ENCODE measurements around the gene KCNQ1.

The KCNQ1 gene

GRCh38 chr11:2836315-2837095 is 391.7 kb downstream of the KCNQ1 start:
- DNase-seq = no peak

- DNase-seq = no peak
Measured at GRCh38 chr11:2837096-2837601, 392.3 kb downstream of the KCNQ1 start.

GRCh38 chr11:2837651-2838050 is 392.8 kb downstream of the KCNQ1 start:
- DNase-seq = no peak

DNA sequence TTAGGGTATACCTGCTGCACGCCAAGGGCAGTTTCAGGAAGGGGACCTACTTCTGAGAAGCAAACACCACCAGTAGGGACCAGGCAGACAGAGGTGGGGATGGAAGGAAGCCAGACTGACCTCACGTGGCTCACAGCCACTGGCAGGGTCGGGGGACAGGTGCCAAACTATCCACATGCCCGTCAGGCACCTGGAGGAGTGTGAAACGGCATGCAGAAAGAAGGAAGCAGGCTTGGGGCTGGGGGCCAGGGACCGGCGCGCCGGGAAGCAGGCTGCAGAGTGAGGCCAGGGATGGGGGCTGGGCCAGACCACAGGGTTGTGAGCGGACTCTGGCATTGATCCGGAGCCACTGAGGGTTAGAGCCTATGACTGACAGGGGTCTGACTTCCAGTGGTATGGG is 393.3 kb downstream of the KCNQ1 start:
- no peak for DNase-seq

DNA sequence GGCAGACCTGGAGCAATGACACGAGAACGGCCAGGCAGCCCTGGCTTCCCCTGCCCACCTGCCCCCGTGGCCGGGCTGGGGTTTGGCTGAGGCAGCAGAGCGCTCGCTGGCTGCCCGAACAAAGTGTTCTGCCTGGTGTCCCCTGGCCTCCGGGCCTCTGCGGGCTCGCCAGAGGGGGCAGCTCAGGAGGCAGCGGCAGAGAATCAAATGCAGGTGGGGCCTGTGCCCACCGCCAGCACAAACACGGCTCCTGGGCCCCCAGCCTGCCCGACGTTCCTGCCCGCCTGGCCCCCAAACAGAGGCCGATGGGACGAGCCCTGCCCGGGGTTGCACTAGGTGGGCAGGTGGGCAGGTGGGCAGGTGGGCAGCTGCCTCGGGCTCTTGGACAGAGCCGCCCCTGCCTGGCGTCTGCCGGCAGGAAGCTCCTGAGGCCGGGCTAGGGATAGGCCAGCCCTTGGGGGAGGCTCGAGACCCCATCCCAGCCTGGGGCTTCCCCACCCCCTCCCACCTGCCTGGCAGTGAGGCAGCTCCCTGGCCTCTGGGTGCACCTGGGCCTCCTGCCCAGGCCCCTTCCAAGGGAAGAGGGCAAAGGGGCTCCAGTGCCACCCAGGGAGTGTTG is 394.0 kb downstream of the KCNQ1 start:
- DNase-seq = no peak

GRCh38 chr11:2839395-2839943 is 394.7 kb downstream of the KCNQ1 start:
- no peak for DNase-seq

GRCh38 chr11:2841411-2842190 is 396.8 kb downstream of the KCNQ1 start:
- no peak for DNase-seq

DNA sequence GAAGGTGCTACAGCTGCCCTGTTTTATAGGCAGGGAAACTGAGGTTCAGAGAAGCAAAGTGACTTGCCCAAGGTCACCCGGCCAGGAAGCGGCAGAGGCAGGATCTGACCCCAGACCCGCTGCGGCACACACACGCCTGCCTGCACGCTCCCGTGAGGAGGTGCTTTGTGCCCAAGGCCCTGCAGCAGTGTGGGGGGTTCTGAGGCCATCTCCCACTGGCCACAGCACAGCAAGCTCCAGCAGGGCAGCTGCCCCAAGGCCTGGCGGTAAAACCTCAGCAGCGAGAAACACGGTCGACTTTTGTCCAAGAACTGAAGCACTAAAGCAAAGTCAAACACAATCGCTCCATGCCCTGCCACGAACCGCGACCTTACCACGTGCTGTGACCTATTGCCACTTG is 398.1 kb downstream of the KCNQ1 start:
- no peak for DNase-seq

DNA sequence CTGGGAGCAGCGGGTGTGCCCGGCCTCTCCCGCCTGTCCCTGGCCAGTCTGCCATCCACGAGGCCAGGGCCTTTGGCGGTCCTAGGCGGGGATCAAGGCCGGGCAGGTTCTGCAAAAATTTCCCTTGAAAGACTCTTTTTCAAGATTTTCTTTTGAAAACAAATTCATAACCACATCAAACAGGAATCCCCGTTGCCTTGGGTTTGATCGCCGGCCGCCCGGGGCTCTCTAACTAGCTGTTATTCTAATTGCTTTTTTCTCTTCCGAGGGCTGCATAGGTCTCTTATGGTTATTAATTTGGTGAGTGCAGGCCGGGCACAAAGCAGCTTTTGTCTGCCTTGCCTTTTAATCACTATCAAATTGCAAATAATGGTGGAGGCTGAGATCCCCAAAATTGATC is 398.7 kb downstream of the KCNQ1 start:
- DNase-seq = no peak

DNA sequence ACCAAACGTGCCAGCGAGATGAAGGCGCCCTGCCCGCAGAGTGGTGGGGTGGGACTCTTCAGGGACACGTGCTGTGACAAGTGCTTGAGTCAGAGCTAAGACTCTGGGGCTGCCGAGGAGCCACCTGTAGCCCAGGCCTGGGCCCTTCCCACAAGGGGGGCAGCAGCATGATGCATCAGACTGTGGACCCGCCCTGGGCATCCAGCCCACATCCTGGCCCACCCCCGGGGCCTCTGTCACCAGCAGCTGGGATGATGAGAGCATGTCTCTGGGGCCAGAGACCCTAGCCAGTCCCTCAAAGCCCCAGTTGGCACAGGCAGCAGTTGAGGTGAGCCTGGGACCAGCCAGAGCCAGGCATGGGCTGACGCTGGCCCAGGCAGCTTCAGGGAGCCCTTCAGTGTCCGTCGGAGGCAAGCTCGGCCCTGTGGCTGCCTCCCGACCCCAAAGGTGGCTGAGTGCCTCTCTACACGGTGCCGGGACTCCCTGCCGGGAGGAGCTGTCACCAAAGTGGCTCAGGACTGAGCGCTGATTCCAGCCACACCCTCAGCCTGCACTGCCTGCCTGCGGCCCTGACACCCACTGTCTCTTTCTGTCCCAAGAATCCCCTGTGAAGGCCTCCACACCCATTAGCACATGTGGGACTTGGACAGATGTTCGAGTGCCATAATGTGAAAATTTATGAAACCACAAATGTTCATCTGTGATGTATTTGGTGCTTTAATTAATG is 399.5 kb downstream of the KCNQ1 start:
- no peak for DNase-seq

GRCh38 chr11:2844996-2845395 is 400.2 kb downstream of the KCNQ1 start:
- no peak for DNase-seq

- no peak for DNase-seq
Measured at GRCh38 chr11:2846056-2846455, 401.2 kb downstream of the KCNQ1 start.

DNA sequence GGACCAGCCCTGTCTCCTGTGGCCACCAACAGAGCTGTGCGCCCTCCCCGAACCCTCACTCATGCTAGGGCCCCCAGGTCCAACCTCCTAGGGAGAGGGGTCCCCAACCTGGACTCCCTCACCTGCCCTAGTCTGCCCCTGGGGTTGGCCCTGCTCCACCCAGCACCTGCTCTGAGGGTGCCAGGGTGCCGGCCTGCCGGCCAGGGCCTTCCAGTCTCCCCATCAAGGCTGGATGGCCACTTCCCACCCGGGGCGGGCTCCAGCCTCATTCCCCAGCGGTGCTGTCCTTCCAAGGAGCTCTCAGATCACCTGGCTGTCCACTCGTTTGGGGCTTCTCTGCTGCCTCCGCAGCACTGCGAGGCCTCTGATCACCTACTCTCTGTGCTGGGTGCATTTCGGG is 401.7 kb downstream of the KCNQ1 start:
- no peak for DNase-seq

- no peak for DNase-seq
Measured at GRCh38 chr11:2847561-2847960, 402.8 kb downstream of the KCNQ1 start.

DNA sequence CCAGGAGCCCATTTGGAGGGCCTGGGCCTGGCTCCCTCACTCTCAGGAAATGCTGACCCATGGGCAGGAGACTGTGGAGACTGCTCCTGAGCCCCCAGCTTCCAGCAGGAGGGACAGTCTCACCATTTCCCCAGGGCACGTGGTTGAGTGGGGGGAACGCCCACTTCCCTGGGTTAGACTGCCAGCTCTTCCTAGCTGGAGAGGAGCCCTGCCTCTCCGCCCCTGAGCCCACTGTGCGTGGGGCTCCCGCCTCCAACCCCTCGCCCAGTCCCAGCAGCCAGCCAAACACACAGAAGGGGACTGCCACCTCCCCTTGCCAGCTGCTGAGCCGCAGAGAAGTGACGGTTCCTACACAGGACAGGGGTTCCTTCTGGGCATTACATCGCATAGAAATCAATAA is 403.7 kb downstream of the KCNQ1 start:
- DNase-seq = no peak

DNA sequence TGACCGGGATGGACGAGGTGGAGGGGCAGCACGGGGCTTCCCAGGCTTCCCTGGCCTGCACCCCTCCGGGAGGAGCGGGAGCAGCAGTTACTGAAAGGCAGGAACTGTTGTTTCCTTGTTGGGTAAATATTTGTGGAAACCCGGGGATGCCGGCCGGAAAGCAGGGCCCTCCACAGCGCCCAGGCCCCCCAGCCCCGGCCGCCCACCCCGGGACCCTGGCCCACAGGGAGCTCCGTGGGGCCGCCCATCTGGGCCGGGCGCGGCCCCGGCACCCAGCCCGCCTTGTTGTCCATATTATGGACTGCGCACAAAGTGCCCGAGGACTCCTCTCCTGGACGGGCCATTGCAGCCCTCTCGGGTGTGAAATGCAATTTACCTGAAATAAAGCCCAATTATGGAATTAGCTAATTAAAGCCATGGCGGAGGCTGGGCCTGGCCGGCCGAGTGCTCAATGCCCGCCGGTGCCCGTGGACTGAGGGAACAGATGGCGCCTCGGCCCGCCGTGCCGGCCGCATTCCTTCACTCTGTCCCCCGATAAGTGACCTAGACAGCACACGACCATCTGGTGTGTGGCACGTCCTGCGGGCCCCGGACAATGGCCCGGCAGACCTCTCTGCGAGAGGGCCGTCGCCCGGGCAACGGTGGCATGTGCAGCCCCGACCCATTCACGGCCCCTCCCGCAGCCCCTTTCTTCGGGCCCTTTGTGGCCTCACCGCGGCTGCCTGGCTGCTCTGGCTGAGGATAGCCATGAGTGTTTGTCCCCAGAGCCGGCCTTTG is 405.4 kb downstream of the KCNQ1 start:
- no peak for DNase-seq

GRCh38 chr11:2853401-2853800 is 408.6 kb downstream of the KCNQ1 start:
- no peak for DNase-seq

DNA sequence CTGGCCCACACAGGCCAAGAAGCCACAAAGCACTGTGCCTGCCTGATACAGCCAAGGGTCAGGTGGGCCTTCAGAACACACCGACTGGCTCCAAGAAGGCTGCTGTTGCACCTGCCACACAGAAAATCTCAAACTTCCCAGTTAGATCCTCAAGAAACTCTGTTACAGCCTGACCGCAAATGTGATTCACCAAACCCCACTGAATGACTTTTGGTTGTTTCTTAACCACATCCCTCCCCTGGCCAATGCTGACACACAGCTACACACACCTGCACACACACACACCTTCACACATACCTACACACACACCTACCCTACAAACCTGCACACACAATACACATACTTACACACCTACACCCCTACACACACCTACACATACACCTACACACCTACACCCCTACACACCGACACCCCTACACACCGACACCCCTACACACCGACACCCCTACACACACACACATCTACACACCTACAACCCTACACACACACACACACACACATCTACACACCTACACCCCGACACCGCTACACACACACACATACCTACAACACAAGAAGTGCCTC is 409.3 kb downstream of the KCNQ1 start:
- DNase-seq = no peak

DNA sequence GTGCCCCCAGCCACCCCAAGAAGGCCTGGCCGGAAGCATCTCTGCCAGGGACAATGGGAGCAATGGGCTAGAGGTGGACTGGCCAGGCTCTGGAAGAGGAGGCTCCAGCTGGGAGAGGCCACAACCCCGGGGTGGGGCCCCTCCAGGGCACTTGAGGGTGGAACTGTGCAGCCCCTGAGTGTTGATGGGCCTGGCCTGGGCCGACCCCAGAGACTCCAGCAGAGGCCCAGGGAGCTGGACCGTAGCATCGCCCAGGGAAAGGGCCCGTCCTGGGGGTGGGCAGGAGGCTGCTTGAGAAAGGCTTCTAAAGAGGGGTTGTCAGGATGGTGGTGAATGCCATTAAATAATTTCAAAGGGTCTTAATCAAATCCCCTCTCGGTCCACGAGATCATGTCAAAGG is 410.4 kb downstream of the KCNQ1 start:
- no peak for DNase-seq

DNA sequence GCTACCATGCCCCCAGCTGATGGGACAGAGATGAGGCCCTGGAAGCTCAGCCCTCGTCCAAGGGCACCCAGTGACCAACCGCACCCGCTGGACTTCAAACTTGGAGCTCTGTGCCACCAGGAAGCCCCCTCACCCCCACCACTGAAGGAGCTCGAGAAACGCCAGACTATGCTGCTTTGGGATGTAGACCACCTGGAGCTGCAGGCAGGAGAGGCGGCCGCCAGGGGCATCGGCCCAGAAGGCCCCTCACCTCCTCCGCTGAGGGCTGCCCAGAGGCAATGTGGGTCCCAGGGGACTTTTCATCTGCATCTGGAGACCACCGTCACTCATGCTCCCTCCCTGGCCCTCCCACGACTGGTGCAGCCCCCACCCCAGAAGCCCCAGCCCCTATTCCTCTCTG is 412.5 kb downstream of the KCNQ1 start:
- DNase-seq = no peak

GRCh38 chr11:2857918-2858317 is 413.1 kb downstream of the KCNQ1 start:
- no peak for DNase-seq
